HG03045 (cell line): ENCODE results near the gene BNC1.
"Not testable (repeated sequence)": the region's sequence is repeated elsewhere in the genome, so short reads cannot be mapped to it uniquely, and the experiment has no call there.

Experiments used
- ATAC-seq: cut with Tn5 transposase; IDR thresholded peaks from one replicate; pipeline ENCODE4 v1.9.1; 2021; ENCODE audit warnings: mild to moderate bottlenecking, moderate library complexity; ENCODE audit not compliant: unreplicated experiment

The BNC1 gene

GRCh38 chr15:83250781-83251180 lies 33.7 kb downstream of the BNC1 start:
- ATAC-seq = no peak

DNA sequence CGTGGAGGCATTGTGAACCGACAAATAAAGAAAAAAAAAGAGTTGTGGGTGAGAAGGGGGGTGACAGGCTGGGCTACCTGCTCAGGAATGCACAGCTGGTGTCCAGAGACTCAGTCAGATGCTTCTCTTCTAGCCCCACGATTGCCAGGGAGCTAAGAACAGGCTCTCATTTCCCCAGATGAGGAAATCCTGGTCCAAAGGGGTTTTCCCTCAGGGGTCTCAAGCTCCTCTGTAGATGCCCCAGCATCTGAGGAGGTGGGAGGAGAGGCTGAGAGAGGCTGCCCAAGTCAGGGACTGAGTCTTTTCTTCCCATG lies 35.5 kb downstream of the BNC1 start:
- ATAC-seq = no peak

DNA sequence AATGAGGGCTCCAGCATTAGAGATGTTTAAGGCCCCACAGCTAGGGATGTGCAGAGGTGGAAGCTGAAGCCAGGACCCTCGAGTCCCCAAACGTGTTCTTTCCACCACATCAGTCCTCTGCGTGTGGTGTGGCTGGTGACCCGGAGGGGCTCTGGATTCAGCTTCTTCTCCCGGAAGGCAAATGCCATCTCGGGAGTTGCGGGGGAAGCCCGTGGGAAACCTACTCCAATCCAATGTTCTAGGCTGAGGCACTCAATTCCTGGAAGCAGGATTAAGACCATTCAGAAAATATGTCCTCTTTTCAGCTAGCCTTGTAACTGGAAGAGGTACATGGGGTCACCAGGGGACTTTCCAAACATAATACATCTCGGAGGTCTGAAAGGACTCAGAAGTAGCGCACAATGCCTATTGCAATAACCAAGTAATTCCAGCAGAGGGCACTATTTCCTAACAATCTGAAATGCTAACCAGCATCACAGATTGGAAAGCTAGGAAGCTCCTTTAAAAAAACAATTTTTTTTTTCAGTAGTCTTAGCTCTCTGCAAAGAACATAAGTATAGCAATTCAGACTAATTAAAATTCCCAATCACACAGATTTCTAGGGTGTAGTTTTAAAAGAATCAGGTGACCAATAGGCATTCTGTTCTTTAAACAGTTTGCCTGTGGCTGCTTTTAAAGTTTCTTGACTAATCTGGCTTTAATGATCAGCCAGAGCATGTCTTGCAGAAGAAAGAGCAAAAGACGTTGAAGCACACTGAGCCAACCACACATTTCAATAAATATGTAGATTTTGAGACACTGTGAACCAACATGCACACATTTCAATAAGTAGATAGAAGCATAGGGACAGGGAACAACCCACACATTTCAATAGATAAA lies 36.1 kb downstream of the BNC1 start:
- ATAC-seq = no peak

GRCh38 chr15:83243634-83244033 lies 40.8 kb downstream of the BNC1 start:
- no peak for ATAC-seq

GRCh38 chr15:83230242-83230641 lies 54.2 kb downstream of the BNC1 start:
- no peak for ATAC-seq

DNA sequence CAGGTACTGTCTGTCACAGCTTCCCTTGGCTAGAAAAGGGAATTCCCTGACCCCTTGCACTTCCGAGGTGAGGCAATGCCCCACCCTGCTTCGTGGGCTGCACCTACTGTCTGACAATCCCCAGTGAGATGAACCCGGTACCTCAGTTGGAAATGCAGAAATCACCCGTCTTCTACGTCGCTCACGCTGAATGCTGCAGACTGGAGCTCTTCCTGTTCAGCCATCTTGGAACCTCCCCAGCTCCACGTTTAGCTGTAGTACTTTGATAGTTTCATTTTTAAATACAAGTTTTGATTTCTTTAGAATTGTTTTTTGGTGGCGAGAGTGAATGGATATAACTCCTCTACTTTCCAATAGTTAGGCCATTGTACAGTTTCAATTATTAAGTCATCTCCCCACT lies 59.0 kb downstream of the BNC1 start:
- no peak for ATAC-seq

GRCh38 chr15:83221781-83222180 lies 62.7 kb downstream of the BNC1 start:
- ATAC-seq = not testable (repeated sequence)

DNA sequence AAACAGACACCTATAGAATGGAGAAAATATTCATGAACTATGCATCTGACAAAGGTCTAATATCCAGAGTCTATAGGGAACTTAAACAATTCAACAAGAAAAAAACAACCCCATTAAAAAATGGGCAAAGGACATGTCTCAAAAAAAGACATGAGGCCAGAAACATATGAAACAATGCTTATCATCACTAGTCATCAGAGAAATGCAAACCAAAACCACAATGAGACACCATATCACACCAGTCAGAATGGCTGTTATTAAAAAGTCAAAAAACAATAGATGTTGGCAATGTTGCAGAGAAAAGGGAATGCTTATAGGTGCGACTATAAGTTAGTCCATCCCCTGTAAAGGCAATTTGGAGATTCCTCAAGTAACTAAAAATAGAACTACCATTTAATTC lies 65.4 kb downstream of the BNC1 start:
- no peak for ATAC-seq

DNA sequence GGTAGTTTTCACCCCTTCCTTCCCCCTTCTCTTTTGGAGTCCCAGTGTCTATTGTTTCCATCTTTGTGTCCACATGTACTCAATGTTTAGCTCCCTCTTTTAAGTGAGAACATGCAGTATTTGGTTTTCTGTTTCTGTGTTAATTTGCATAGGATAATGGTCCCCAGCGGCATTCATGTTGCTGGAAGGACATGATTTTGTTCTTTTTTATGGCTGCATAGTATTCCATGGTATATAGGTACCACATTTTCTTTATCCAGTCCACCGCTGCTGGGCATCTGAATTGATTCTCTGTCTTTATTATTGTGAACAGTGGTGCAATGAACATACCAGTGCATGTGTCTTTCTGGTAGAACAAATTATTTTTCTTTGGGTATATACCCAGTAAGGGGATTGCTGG lies 69.2 kb downstream of the BNC1 start:
- ATAC-seq = no peak

GRCh38 chr15:83210619-83211018 lies 73.8 kb downstream of the BNC1 start:
- no peak for ATAC-seq

GRCh38 chr15:83209333-83209732 lies 75.1 kb downstream of the BNC1 start:
- ATAC-seq = no peak

- ATAC-seq = no peak
These were observed 76.2 kb downstream of the BNC1 start for GRCh38 chr15:83208367-83208661.

GRCh38 chr15:83207660-83208366 lies 76.7 kb downstream of the BNC1 start, which contains the start of gene HDGFL3:
TSS of gene HDGFL3 (minus strand) at chr15:83207823. CDS start at chr15:83207414, 409 bp downstream.
- peak; percentile 50 for ATAC-seq

DNA sequence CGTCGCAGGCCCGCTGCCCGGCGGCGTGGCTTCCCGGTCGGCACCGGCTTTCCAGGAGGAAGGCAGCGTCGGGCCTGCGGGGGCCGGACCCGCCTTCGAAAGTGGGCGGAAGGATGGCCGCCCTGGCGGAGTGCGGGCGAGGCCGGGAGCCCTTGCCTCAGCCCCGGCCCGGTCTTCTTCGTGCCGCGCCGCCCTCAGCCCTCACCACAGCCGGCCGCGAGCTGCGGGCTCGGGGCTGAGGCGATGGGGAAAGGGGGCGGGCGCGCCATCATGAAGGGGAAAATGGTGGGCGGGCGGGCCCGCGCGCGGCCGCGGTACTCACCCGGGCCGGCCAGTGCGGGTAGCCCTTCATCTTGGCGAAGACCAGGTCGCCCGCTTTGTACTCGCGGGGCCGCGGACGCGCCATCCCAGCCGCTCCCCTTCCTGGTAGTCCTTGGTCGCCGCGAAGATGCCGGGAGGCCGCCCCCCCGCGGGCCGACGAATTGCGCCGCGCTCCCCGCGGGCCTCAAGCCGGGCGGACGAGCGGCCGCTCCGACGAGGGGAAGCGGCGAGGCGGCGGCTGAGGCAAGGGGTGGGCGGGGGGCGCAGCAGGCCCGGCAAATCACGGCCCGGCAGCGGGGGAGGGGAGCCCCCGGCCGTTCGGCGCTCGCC lies 77.3 kb downstream of the BNC1 start:
- ATAC-seq = peak; percentile 30

GRCh38 chr15:83206526-83207008 lies 77.9 kb downstream of the BNC1 start:
- ATAC-seq = no peak
